GM18519 (cell line): ENCODE results near the gene RAB40B.

Experiments
- ATAC-seq: cut with Tn5 transposase; IDR thresholded peaks from one replicate; pipeline ENCODE4 v1.9.1; 2021; ENCODE audit warnings: mild to moderate bottlenecking, moderate library complexity; ENCODE audit not compliant: unreplicated experiment, low FRiP score

RAB40B gene

DNA sequence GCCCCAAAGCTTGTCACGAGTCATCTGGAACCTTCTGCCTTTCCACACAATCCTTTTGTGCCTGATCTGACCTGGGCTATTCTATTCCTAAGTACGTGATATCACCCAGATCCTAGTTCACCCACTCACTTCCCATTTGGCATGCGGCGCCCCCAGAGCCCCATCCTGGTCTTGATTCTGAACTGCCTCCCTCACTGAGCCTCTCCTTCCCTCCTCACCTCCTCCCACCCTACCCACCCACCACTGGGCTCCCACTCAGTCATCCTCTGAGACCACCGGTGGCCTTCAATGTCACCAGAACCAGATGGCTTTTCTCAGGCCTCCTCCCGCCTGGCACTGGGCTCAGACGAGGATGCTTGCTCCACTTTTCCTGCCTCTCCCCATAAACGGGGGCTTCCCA is 68.8 kb downstream of the RAB40B start:
- ATAC-seq: no peak

DNA sequence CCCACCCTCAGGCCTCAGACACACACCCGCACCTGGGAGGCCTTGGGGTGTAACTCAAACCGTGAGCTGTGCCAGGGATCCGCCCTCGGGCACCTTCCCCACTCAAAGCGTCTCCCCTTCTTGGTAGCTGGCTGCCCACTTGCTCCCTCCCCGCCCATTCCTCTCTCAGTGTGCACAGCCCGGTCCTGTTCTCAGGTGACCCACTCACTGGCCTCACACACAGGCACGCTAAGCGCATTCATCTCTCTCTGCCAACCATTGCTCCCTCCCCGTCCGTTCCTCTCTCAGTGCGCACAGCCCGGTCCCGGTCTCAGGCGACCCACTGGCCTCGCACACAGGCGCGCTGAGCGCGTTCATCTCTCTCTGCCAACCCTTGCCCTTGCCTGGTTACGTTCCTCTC is 71.1 kb downstream of the RAB40B start:
- ATAC-seq: no peak

DNA sequence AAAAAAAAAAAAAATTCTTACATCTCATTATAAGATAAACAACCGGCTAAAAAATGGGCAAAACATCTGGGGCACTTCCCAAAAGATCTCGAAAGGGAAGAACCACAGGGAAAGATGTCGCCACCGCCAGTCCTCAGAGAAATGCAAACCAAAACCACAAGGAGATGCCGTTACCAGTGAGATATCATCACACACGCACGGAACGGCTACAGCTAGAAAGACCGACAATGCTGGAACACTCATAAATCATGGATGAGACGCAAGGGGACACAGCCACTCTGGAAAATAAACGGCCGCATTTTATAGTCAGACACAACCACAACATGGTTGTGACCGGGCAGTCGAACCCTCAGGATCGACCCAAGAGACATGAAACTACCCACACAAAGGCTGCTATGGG is 74.8 kb downstream of the RAB40B start:
- no peak for ATAC-seq

- no peak for ATAC-seq
Measured at GRCh38 chr17:82619641-82620040, 78.9 kb downstream of the RAB40B start.

GRCh38 chr17:82619211-82619610 is 79.3 kb downstream of the RAB40B start:
- no peak for ATAC-seq

GRCh38 chr17:82616021-82616711 is 82.3 kb downstream of the RAB40B start:
- ATAC-seq: no peak

GRCh38 chr17:82615084-82616020 is 83.1 kb downstream of the RAB40B start:
- ATAC-seq: no peak

GRCh38 chr17:82614095-82614631 is 84.3 kb downstream of the RAB40B start:
- no peak for ATAC-seq

DNA sequence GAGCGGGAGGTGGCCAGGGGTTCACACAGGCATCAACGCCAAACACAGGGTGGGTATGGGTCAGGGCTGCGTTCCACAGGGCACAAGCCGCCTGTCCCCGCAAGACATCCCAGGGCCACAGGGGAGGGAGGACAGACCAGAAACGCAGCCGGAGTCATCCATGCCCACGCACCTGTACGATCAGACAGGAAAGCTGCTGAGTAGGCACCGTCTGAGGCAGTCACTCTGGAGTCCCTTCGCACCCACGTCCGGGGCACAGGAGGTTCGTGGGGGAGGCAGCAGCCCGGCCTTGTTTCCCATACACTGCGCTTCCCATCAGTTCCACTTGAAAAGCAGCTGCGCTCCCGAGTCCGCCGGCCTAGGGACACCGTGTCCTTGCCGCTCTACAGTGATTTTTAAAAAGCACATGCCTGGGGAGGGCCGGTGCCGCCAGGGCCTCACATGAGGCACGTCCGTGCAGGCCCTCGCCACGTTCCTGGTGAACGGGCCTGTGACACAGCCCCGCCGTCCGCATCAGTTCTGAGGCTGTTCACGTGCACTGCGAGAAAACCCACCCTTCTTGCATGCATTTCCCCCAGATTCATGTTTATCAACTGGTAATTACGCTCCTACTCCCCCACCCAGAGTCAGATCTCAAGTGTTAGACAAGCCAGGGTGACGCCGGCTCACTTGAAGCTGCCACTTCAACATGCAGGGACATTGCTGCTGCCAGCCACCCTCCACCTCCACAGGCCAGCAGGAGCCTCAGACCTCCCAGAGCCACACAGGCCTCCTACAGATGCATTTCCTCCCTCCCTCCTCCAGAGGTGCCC is 85.0 kb downstream of the RAB40B start:
- no peak for ATAC-seq

- no peak for ATAC-seq
Measured at GRCh38 chr17:82611140-82612058, 87.1 kb downstream of the RAB40B start.

DNA sequence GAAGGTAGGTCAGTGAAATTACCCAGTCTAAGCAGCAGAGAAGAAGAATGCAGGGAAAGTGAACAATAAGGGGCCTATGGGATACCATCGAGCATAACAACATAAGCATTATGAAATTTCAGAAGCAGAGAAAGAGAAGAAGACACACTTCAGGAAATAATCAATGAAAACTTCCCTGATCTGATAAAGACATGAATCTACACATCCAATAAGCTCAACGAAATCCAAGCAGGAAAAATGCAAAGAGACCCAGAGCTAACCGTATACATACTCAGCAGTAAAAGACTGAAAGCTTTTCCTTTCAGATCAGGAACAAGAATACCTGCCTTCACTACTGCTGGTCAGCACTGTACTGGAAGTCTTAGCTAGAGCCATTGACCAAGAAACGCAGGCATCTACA is 88.8 kb downstream of the RAB40B start:
- no peak for ATAC-seq

DNA sequence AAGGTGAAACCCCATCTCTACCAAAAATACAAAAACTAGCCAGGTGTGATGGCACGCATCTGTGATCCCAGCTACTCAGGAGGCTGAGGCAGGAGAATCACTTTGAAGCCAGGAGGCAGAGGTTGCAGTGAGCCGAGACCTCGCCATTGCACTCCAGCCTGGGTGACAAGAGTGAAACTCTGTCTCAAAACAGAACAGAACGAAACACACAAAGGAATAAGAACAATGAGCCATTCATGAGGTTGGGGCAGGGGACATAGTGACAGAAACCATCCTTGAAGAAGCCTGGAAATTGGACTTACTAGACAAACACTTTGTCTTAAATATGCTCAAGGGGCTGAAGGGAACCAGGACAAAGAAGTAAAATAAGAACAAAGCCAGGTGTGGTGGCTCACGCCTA is 89.7 kb downstream of the RAB40B start:
- no peak for ATAC-seq

- no peak for ATAC-seq
Measured at GRCh38 chr17:82605939-82606600, 92.4 kb downstream of the RAB40B start.
